GM21390 (cell line): ENCODE data around the gene SNRNP48.

Source experiments
- ATAC-seq: cut with Tn5 transposase; IDR thresholded peaks from one replicate; pipeline ENCODE4 v1.9.1; 2021; ENCODE audit not compliant: unreplicated experiment

SNRNP48 gene

GRCh38 chr6:7589949-7590917 is at the start of gene SNRNP48:
TSS of gene SNRNP48 (plus strand) at chr6:7590198. CDS start at chr6:7590258, 60 bp downstream.
- ATAC-seq: peak; percentile 100

- no peak for ATAC-seq
These were observed 49.4 kb upstream of the SNRNP48 start for GRCh38 chr6:7540595-7540994.

- ATAC-seq: peak; percentile 52
These were observed 48.6 kb upstream of the SNRNP48 start, which contains the start of gene DSP for GRCh38 chr6:7541175-7542064. TSS of gene DSP (plus strand) at chr6:7541671. CDS start at chr6:7541916, 245 bp downstream.

- ATAC-seq: peak; percentile 20
These were observed 47.7 kb upstream of the SNRNP48 start for GRCh38 chr6:7542065-7542873.

- no peak for ATAC-seq
These were observed 46.9 kb upstream of the SNRNP48 start for GRCh38 chr6:7542874-7543624.

GRCh38 chr6:7543789-7544424 is 46.1 kb upstream of the SNRNP48 start:
- no peak for ATAC-seq

- ATAC-seq: no peak
These were observed 45.4 kb upstream of the SNRNP48 start for GRCh38 chr6:7544597-7544996.

- no peak for ATAC-seq
These were observed 44.5 kb upstream of the SNRNP48 start for GRCh38 chr6:7545316-7546019.

GRCh38 chr6:7546020-7546369 is 44.0 kb upstream of the SNRNP48 start:
- ATAC-seq: no peak

GRCh38 chr6:7546383-7546782 is 43.6 kb upstream of the SNRNP48 start:
- ATAC-seq: no peak

- ATAC-seq: no peak
These were observed 43.1 kb upstream of the SNRNP48 start for GRCh38 chr6:7546896-7547295.

GRCh38 chr6:7547315-7547714 is 42.7 kb upstream of the SNRNP48 start:
- ATAC-seq: no peak

- ATAC-seq: no peak
These were observed 39.6 kb upstream of the SNRNP48 start for GRCh38 chr6:7550433-7550801.

GRCh38 chr6:7554533-7555275 is 35.3 kb upstream of the SNRNP48 start:
- ATAC-seq: no peak

GRCh38 chr6:7555671-7556070 is 34.3 kb upstream of the SNRNP48 start:
- no peak for ATAC-seq

GRCh38 chr6:7556394-7557106 is 33.4 kb upstream of the SNRNP48 start:
- ATAC-seq: no peak

GRCh38 chr6:7557652-7558051 is 32.3 kb upstream of the SNRNP48 start:
- no peak for ATAC-seq

- no peak for ATAC-seq
These were observed 31.2 kb upstream of the SNRNP48 start for GRCh38 chr6:7558781-7559180.
